ENCODE data around the gene CLHC1.
"Not testable (repeated sequence)": the region's sequence is repeated elsewhere in the genome, so short reads cannot be mapped to it uniquely, and the experiment has no call there.

CLHC1 gene

GRCh38 chr2:55232084-55232862 is at the start of gene CLHC1, which contains the start of gene RPS27A:
Gene CLHC1 (minus strand): TSS chr2:55232293. CDS start chr2:55222411, 9,882 bp downstream.
Gene RPS27A (plus strand): TSS chr2:55232688. CDS start chr2:55232825, 137 bp downstream.
- DNase-seq, result peak; percentile 82

GRCh38 chr2:55280851-55281546 is 48.9 kb upstream of the CLHC1 start:
- not testable (repeated sequence) for DNase-seq

DNA sequence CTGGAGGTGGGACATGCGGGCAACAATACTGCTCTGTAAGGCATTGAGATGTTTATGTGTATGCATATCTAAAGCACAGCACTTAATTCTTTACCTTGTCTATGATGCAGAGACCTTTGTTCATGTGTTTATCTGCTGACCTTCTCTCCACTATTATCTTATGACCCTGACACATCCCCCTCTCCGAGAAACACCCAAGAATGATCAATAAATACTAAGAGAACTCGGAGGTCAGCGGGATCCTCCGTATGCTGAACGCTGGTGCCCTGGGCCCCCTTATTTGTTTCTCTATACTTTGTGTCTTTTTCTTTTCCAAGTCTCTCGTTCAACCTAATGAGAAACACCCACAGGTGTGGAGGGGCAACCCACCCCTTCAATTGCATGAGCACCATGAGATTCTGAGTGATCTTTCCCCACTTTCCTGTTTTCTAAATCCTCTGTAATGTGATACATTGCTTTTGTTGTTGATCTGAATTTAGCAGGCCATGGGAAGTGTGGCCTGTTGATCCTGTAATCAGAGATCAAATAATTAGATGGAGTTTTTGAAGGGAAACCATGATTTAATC is 47.8 kb upstream of the CLHC1 start:
- not testable (repeated sequence) for DNase-seq

DNA sequence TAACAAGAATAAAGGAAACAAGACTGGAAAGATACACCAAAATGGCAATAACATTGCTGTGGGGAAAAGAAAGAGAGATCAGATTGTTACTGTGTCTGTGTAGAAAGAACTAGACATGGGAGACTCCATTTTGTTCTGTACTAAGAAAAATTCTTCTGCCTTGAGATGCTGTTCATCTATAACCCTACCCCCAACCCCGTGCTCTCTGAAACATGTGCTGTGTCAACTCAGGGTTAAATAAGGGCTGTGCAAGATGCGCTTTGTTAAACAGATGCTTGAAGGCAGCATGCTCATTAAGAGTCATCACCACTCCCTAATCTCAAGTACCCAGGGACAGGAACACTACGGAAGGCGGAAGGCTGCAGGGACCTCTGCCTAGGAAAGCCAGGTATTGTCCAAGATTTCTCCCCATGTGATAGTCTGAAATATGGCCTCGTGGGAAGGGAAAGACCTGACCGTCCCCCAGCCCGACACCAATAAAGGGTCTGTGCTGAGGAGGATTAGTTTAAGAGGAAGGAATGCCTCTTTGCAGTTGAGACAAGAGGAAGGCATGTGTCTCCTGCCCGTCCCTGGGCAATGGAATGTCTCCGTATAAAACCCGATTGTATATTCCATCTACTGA is 47.2 kb upstream of the CLHC1 start:
- DNase-seq, result not testable (repeated sequence)

DNA sequence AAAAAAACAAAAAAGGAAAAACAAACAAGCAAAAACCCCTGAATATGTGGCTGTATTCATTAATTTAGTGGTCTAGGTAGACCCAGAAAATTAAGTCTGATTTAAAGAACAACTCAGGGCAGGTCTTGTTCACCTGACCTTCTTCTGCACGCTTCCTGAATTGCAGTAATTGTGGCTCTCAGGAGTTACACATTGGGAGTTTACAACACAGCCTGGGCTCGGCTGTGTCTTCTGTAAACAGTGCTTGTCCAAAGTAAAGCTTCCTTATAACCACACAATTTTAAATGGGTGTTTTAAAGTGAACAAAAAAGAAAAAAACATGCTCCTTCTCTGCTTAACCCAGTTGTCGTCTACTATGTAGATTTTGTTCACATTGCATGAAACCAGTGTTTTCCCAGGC is 45.2 kb upstream of the CLHC1 start:
- DNase-seq, result no peak

DNA sequence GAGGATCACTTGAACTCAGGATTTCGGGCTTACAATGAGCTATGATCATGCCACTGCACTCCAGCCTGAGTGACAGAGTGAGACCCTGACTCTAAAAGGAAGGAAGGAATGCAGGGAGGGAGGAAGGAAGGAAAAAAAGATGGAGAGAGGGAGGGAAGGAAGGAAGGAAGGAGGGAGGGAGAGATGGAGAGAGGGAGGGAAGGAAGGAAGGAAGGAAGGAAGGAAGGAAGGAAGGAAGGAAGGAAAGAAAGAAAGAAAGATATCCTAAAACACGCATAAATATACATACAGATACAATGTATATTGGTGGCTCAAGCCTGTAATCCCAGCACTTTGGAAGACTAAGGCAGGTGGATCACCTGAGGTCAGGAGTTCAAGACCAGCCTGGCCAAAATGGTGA is 42.3 kb upstream of the CLHC1 start:
- not testable (repeated sequence) for DNase-seq

DNA sequence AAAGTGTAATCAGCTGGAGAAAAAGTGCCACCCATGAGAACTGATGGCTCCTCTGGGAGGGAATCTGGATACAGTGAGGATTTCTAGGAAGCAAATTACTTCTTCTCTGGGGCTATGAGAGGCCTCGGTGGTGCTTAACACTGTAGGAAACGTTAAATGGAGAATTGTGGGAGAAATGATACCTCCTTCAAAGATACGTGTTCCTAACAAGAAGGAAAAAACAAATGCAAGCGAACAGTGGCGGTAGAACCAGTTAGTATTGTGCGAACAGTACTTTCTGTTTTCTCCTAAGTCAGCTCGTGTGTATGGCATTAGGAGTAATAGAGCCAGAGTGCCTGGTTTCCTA is 37.5 kb upstream of the CLHC1 start:
- no peak for DNase-seq

GRCh38 chr2:55268907-55269644 is 37.0 kb upstream of the CLHC1 start, which contains the start of gene MTIF2:
Gene MTIF2 (minus strand): TSS chr2:55269231. CDS start chr2:55263858, 5,373 bp downstream.
- peak; percentile 87 for DNase-seq

GRCh38 chr2:55268288-55268906 is 36.3 kb upstream of the CLHC1 start:
- no peak for DNase-seq

DNA sequence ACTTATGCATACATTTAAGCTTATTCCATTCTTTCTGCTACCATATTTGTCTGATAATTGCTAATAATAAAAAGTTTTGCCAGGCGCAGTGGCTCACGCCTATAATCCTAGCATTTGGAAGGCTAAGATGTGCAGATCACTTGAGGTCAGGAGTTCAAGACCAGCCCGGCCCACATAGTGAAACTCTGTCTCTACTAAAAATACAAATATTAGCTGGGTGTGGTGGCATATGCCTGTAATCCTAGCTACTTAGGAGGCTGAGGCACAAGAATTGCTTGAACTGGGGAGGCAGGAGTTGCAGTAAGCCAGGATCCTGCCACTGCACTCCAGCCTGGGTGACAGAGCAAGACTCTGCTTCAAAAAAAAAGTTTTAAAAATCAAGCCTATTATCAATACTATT is 27.5 kb upstream of the CLHC1 start:
- not testable (repeated sequence) for DNase-seq

DNA sequence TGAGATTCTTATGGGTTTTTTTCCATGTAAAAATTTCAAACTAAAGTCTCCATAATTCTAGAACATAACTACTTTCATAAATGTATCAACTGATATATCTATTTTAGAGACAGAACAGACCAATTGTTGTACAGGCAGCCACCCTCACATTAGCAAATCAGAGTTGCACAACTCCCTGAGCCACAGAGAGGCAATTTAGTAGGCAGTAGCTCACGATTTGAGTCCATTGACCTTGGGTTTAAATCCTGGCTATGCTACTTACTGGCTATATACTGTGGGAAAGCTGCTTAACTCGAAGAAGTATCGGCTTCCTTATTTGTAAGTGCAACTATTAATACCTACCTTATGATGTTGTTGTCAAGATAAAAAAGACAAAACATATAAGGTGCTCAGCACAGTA is 20.7 kb upstream of the CLHC1 start:
- DNase-seq, result no peak

GRCh38 chr2:55247025-55247424 is 14.9 kb upstream of the CLHC1 start:
- DNase-seq, result no peak

DNA sequence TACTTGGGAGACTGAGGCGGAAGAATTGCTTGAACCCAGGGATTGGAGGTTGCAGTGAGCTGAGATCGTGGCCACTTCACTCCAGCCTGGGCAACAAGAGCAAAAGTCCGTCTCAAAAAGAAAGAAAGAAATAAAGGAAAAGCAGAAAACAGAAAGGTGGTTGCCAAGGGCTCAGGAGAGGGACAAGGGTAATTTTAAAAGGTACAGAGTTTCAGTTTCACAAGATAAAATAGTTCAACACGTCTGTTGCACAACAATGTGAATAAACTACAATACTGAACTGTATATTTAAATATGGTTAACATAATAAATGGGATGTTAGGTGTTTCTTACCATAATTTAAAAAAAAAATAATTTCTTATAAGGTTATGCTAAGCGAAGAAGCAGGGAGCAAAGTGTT is 13.3 kb upstream of the CLHC1 start:
- DNase-seq, result no peak

GRCh38 chr2:55242617-55243016 is 10.5 kb upstream of the CLHC1 start:
- DNase-seq, result no peak

- not testable (repeated sequence) for DNase-seq
Observed at GRCh38 chr2:55241582-55241981, 9.5 kb upstream of the CLHC1 start.

GRCh38 chr2:55239656-55240222 is 7.6 kb upstream of the CLHC1 start:
- no peak for DNase-seq

- DNase-seq, result no peak
Observed at GRCh38 chr2:55236992-55237543, 5.0 kb upstream of the CLHC1 start.

DNA sequence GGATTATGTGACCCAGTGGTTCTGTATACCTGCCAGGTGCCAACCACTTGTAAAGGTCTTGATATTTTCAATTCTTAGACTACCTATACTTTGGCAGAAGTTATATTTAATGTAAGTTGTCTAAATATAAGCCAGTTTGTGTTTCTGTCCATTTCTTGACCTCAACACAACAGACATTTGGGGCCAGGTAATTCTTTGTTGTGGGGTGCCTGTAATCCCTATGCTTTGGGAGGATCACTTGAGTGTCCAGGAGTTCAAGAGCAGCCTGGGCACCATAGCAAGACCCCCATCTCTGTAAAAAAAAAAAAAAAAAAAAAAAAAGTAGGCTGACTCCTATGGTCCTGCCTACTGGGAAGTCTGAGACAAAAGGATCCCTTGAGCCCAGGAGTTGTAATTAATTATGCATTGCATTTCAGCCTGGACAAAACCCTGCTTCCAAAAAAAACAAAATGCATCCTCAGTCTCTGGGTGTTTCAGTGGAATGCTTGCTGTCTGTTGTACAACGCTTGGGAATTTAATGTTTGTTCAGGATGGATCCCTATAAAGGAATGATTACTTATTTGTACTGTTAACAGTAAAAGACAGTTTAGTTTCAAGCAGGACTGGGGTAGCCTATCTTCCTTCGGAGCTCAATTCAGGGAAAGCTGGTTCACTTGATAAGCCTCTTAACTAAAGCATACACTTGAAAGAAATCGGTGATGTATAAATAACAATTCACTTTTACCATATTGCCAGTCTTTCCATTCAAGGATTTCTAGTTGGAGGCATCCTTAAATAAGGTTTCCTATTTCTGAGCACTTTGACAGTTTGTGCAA is 3.8 kb upstream of the CLHC1 start:
- no peak for DNase-seq

GRCh38 chr2:55233658-55233940 is 1.5 kb upstream of the CLHC1 start:
- DNase-seq, result no peak

GRCh38 chr2:55232863-55233657 is 967 bp upstream of the CLHC1 start:
- no peak for DNase-seq

Data from GDM1 (cell line).